KMS-11 (cell line): ENCODE results near the gene ZNF687.

Source experiments
- H2AFZ ChIP-seq: fragments of 200-600 bp; sonication (generic); 2 replicates; pipeline ENCODE4 v1.6.1; 2016; ENCODE audit warnings: antibody characterized with exemption, mixed run types, low read depth
- H3K27ac ChIP-seq: fragments of 200-600 bp; sonication (generic); 2 replicates; pipeline ENCODE4 v1.6.1; 2016; ENCODE audit warnings: mild to moderate bottlenecking, mixed run types
- H3K27me3 ChIP-seq: fragments of 200-600 bp; sonication (generic); 2 replicates; pipeline ENCODE4 v1.6.1; 2017; ENCODE audit warnings: mild to moderate bottlenecking, low read depth, mixed run types, moderate library complexity; ENCODE audit not compliant: insufficient read depth
- H3K36me3 ChIP-seq: fragments of 200-600 bp; sonication (generic); 2 replicates; pipeline ENCODE4 v1.6.1; 2017; ENCODE audit warnings: mild to moderate bottlenecking, mixed run types; ENCODE audit not compliant: insufficient read depth
- H3K4me1 ChIP-seq: fragments of 200-600 bp; sonication (generic); 2 replicates; pipeline ENCODE4 v1.6.1; 2016; ENCODE audit warnings: mild to moderate bottlenecking, low read depth, mixed run types; ENCODE audit not compliant: poor library complexity, severe bottlenecking
- H3K4me2 ChIP-seq: fragments of 200-600 bp; sonication (generic); 2 replicates; pipeline ENCODE4 v1.7.0; 2016; ENCODE audit warnings: mild to moderate bottlenecking, mixed run types
- H3K4me3 ChIP-seq: fragments of 200-600 bp; sonication (generic); IDR thresholded peaks from 2 replicates; pipeline ENCODE4 v1.6.1; 2017; ENCODE audit warnings: low read depth, low read length, mixed read lengths; ENCODE audit not compliant: insufficient read depth
- H3K79me2 ChIP-seq: fragments of 200-600 bp; sonication (generic); 2 replicates; pipeline ENCODE4 v1.6.1; 2016; ENCODE audit warnings: low read depth, mixed run types; ENCODE audit not compliant: insufficient read depth
- H3K9ac ChIP-seq: fragments of 200-600 bp; sonication (generic); 2 replicates; pipeline ENCODE4 v1.6.1; 2016; ENCODE audit warnings: mild to moderate bottlenecking, mixed run types
- H4K20me1 ChIP-seq: fragments of 200-600 bp; sonication (generic); 2 replicates; pipeline ENCODE4 v1.6.1; 2016; ENCODE audit warnings: mild to moderate bottlenecking, mixed run types; ENCODE audit not compliant: insufficient read depth
- TF ChIP-seq, protein P1 (sequence below): fragments of 200-600 bp; sonication (generic); conservative IDR thresholded peaks from 2 replicates; pipeline ENCODE4 v1.6.1; 2017; ENCODE audit warnings: low read depth, mild to moderate bottlenecking, antibody characterized with exemption, low read length, moderate library complexity, mixed read lengths

The ZNF687 gene

GRCh38 chr1:151293093-151293492 is 11.0 kb downstream of the ZNF687 start:
- Histone ChIP-seq H3K79me2 (no peaks in the 10 kb centered on the region; the same call in 1 of the 2 replicates), H3K4me3 (peak overlapping the region; percentile 30), H2AFZ (no peak overlapping the region), H3K4me1 (no peaks in the 10 kb centered on the region), H4K20me1 (no peaks in the 10 kb centered on the region), H3K4me2 (no peak overlapping the region), H3K36me3 (peaks cover 7% of the 10 kb centered on the region; the same call in 1 of the 2 replicates), H3K27ac (no peak overlapping the region), H3K9ac (no peak overlapping the region), H3K27me3 (no peaks in the 10 kb centered on the region)
- TF ChIP-seq, protein P1, sequence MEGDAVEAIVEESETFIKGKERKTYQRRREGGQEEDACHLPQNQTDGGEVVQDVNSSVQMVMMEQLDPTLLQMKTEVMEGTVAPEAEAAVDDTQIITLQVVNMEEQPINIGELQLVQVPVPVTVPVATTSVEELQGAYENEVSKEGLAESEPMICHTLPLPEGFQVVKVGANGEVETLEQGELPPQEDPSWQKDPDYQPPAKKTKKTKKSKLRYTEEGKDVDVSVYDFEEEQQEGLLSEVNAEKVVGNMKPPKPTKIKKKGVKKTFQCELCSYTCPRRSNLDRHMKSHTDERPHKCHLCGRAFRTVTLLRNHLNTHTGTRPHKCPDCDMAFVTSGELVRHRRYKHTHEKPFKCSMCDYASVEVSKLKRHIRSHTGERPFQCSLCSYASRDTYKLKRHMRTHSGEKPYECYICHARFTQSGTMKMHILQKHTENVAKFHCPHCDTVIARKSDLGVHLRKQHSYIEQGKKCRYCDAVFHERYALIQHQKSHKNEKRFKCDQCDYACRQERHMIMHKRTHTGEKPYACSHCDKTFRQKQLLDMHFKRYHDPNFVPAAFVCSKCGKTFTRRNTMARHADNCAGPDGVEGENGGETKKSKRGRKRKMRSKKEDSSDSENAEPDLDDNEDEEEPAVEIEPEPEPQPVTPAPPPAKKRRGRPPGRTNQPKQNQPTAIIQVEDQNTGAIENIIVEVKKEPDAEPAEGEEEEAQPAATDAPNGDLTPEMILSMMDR, result no peak

GRCh38 chr1:151294742-151295462 is 12.8 kb downstream of the ZNF687 start:
- H3K79me2 ChIP-seq, result no peaks in the 10 kb centered on the region
- H3K4me2 ChIP-seq, result no peak overlapping the region
- no peaks in the 10 kb centered on the region for H3K27me3 ChIP-seq
- no peak overlapping the region for H3K9ac ChIP-seq
- no peak overlapping the region for H2AFZ ChIP-seq
- H3K27ac ChIP-seq, result peak overlapping the region; percentile 2; the same call in 1 of the 2 replicates
- TF ChIP-seq, protein P1, result no peak
- no peaks in the 10 kb centered on the region for H3K4me1 ChIP-seq
- H3K36me3 ChIP-seq, result peaks cover 17% of the 10 kb centered on the region; the same call in 1 of the 2 replicates
- H3K4me3 ChIP-seq, result no peak overlapping the region
- no peaks in the 10 kb centered on the region for H4K20me1 ChIP-seq

- Histone ChIP-seq H3K27ac (no peak overlapping the region), H4K20me1 (no peaks in the 10 kb centered on the region), H3K36me3 (peaks cover 26% of the 10 kb centered on the region; the same call in 1 of the 2 replicates), H3K4me2 (no peak overlapping the region), H3K4me3 (no peak overlapping the region), H2AFZ (no peak overlapping the region), H3K27me3 (no peaks in the 10 kb centered on the region), H3K79me2 (no peaks in the 10 kb centered on the region), H3K4me1 (peaks cover 7% of the 10 kb centered on the region), H3K9ac (no peak overlapping the region)
- TF ChIP-seq, protein P1, result no peak
These were observed 27.8 kb downstream of the ZNF687 start for GRCh38 chr1:151309811-151310323.

DNA sequence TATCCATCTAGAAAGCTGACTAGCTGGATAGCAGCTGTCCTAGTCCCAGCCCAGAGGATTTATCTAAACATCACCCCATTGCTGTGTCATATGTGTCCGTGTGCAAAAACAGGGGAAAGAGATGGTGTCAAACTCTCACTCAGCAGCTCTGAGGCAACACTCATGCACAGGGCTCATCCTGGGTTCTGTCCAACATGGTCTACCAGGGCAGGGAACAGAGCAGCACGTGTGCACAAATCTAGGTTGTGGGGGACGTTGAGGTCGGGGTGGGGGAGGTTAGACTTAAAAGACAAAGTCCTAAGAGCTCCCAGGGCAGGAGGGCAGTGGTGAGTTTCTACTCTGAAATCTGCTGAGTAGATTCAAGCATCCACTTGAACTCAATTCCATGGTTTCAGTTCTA is 28.9 kb downstream of the ZNF687 start:
- TF ChIP-seq, protein P1, result no peak
- Histone ChIP-seq H3K4me2 (no peak overlapping the region), H3K36me3 (peaks cover 20% of the 10 kb centered on the region; the same call in 1 of the 2 replicates)

More for the DNA sequence above, 28.9 kb downstream of the ZNF687 start:
- Histone ChIP-seq H4K20me1 (no peaks in the 10 kb centered on the region), H3K4me1 (peaks cover 7% of the 10 kb centered on the region), H3K9ac (no peak overlapping the region), H3K27me3 (no peaks in the 10 kb centered on the region), H3K4me3 (no peak overlapping the region), H2AFZ (no peak overlapping the region), H3K79me2 (no peaks in the 10 kb centered on the region), H3K27ac (no peak overlapping the region)
